Subcutaneous adipose tissue (tissue), 4 donors: ENCODE results near the gene CCSER2. TPM values are rescaled to one million over a fixed set of nuclear protein-coding genes. Genes with fewer than 3 reads are reported as not detected.

Experiments
- CTCF ChIP-seq: fragments of 450-650 bp; IDR thresholded peaks from one replicate; pipeline ENCODE4 v1.5.1; 2016; ENCODE audit warnings: low read depth, mild to moderate bottlenecking, control low read depth, antibody characterized with exemption, moderate library complexity
- total RNA-seq, 4 donors: library from RNA; depleted of rRNA; stranded (reverse); fragments of >200 nt; gene quantifications; one replicate each; pipeline ENCODE4 v1.1.0, GENCODE V29; 2016

CCSER2 gene
- total RNA-seq, 4 donors from 2014 or later = 43.7 to 63.9 (median 58.1) TPM

DNA sequence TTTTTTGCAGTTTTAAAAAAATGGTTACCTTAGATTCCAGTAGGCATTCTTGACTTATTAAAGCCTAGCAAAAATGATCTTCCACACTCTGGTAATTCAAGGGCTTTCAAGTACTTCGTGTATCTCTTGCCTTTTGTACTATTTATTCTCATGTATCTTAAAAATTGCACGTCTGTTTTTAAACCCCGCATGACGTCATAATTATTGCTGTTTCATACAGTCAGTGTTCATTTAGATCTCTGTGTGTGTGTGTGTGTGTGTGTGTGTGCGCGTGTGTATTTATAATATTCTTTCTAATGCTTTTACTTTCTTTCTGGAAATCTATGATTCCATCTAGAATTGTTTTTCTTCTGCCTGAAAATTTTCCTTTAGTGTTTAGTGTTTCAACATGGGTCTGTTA, 234.2 kb downstream of the CCSER2 start:
- TF ChIP-seq CTCF = no peak

DNA sequence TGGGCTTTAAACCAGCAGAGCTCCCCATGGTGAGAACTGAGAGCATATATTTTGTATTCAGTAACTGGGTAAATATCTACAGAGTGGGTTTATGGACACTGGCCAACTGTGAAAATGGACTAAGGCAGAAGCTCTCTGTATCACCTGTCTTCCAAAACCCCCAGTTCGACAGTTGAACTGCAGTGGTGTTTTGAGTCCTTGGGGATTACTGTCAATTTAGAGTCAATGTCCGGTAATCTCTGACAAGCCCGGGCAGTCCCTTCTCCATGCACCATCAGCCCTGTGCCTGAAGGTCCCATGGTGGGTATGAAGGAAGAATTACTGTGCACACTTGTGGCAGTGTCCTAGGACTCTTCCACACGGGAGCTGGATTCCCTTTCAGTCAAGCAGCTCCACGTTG, 235.0 kb downstream of the CCSER2 start:
- no peak for TF ChIP-seq CTCF

DNA sequence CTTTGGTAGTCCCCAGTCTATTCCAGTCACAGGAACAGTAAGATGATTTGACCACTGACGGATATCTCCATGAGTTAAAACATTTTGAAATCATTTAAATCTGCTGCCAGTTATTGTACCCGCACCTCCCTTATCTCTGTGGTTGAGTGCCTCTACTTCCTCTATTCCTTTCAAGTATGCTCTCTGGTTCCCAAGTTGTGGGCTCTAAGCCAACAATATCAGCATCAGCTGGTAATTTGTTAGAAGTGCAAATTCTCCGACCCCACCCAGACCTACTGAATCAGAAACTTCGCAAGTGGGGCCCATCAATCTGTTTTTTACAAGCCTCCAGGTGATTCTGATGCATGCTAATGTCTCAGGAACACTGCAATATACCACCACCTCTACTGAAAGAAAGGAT, 235.5 kb downstream of the CCSER2 start:
- TF ChIP-seq CTCF = no peak

DNA sequence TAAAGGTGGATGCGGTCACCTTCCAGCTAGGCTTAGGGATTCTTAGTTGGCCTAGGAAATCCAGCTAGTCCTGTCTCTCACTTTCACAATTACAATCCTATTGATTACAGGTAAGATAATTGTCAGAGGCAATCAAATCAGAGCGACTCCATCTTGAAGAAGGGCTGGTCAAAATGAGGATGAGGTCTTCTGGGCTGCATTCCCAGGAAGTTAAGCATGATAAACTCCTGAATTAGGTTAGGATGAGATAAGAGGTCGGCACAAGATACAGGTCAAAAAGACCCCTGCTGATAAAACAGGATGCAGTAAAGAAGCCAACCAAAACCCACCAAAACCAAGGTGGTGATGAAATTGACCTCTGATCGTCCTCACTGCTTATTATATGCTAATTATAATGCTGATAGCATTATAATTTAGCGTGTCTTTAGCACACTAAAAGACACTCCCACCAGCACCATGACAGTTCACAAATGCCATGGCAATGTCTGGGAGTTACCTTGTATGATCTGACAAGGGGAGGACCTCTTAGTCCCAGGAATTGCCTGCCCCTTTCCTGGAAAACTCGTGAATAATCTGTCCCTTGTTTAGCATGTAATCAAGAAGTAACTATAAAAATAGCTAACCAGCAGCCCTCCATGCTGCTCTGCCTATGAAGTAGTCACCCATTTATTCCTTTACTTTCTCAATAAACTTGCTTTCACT, 237.6 kb downstream of the CCSER2 start:
- TF ChIP-seq CTCF = no peak

DNA sequence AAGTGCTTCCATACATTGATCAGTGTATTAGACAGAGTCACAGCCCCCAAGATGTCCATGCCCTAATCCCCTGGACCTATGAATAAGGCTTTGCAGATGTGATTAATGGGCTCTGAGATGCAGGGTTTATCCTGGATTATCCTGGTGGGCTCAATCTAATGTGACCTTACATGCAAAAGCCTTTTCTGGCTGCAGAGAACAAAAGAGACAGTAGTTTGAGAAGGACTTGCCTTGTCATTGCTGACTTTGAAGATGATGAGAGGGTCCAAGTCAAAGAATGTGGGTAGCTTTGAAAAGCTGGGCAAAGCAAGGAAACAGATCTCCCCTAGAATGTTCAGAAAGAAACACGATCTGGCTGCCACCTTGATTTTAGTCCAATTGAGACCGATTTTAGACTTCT, 238.7 kb downstream of the CCSER2 start:
- TF ChIP-seq CTCF = no peak

Other genes starting within 250 kb of the CCSER2 start
- 100 to 1,000 TPM; 112 to 162 (median 141) TPM for gene GHITM, start 189.1 kb upstream of the CCSER2 start, total RNA-seq
- not detected for gene GPR15LG, start 154.8 kb upstream of the CCSER2 start, total RNA-seq
- gene CDHR1, start 134.1 kb upstream of the CCSER2 start, total RNA-seq = under 1 TPM in 2 of 4 donors, not detected in 2; 0.17 to 0.22 TPM
- not detected for gene LRIT2, start 103.0 kb upstream of the CCSER2 start, total RNA-seq
- not detected for gene LRIT1, start 87.0 kb upstream of the CCSER2 start, total RNA-seq
- gene RGR, start 83.5 kb upstream of the CCSER2 start, total RNA-seq = under 1 TPM in 1 of 4 donors, not detected in 3; 0.44 TPM